Sigmoid colon (tissue), 7 donors: ENCODE data around the gene TMCO2. TPM values are rescaled to one million over a fixed set of nuclear protein-coding genes. Genes with fewer than 3 reads are reported as not detected.

Source experiments
- DNase-seq: peaks from one replicate; pipeline ENCODE4 v3.0.0-alpha.2; 2019
- H3K27ac ChIP-seq, 4 donors: fragments of 200-600 bp; sonication (generic); one replicate each; pipeline ENCODE4 v1.5.1; 2016 to 2019; ENCODE audit warnings: mild to moderate bottlenecking in 1 of 4
- H3K27me3 ChIP-seq, 3 donors: fragments of 200-600 bp; sonication (generic); one replicate each; pipeline ENCODE4 v1.5.1; 2019; ENCODE audit warnings: mild to moderate bottlenecking in 1 of 3
- H3K36me3 ChIP-seq, 4 donors: fragments of 200-600 bp; sonication (generic); one replicate each; pipeline ENCODE4 v1.5.1; 2016 to 2019
- H3K4me1 ChIP-seq, 4 donors: fragments of 200-600 bp; sonication (generic); one replicate each; pipeline ENCODE4 v1.5.1; 2017 to 2019
- H3K4me3 ChIP-seq, 4 donors: fragments of 200-600 bp; sonication (generic); one replicate each; pipeline ENCODE4 v1.5.1; 2017 to 2019; ENCODE audit warnings: mild to moderate bottlenecking in 2 of 4, moderate library complexity in 1 of 4
- H3K9me3 ChIP-seq, 4 donors: fragments of 200-600 bp in 3 of 4; sonication (generic) in 3 of 4; one replicate each; pipeline versions ENCODE4 v1.5.1 to v1.6.1; 2013 to 2019
- CTCF ChIP-seq, 4 experiments: fragments of 450-650 bp in 3 of 4; fragments of 200-600 bp in 1 of 4; IDR thresholded peaks; one replicate each; pipeline ENCODE4 v1.5.1; 2016 to 2019; ENCODE audit warnings: antibody characterized with exemption in 4 of 4, mild to moderate bottlenecking in 3 of 4, moderate library complexity in 2 of 4
- EP300 ChIP-seq, 4 donors: sonication (generic); formaldehyde crosslinking; IDR thresholded peaks; one replicate each; pipeline ENCODE4 v1.6.1; 2017; ENCODE audit warnings: antibody characterized with exemption in 4 of 4
- POLR2A ChIP-seq, 2 donors: fragments of 450-650 bp; IDR thresholded peaks; one replicate each; pipeline ENCODE4 v1.6.1; 2016; ENCODE audit warnings: antibody characterized with exemption in 2 of 2, mild to moderate bottlenecking in 2 of 2, moderate library complexity in 2 of 2
- POLR2AphosphoS5 ChIP-seq, 4 donors: sonication (generic); formaldehyde crosslinking; IDR thresholded peaks; one replicate each; pipeline ENCODE4 v1.6.1; 2017; ENCODE audit warnings: antibody characterized with exemption in 4 of 4
- WGBS, 2 donors: extraction: QIAGEN DNeasy Blood & Tissue Kit; methylation state at CpG; one replicate each; pipeline ENCODE4 v1.1.7; 2013; 5-methylcytosine and 5-hydroxymethylcytosine counted together
- intact Hi-C: fragments of 100-400 bp; cut with DNase I; formaldehyde crosslinking; loops from one replicate; pipeline ENCODE4 v1.15.1; 2023
- polyA plus RNA-seq, 3 donors: library from polyadenylated mRNA; stranded (reverse); fragments of 200-250 nt; gene quantifications; one replicate each; pipeline ENCODE4 v1.2.3, GENCODE V29; 2013
- total RNA-seq, 4 donors: library from RNA; depleted of rRNA; stranded (reverse); fragments of >200 nt; gene quantifications; one replicate each; pipeline ENCODE4 v1.1.0, GENCODE V29; 2016
- donor health status: healthy with polysubstance abuse.
- donor health status: Bipolar disorder and iron deficiency.
- donor health status: healthy.

The TMCO2 gene
- total and polyA plus RNA-seq, 7 donors: not detected

- no peaks in the 10 kb centered on the region for H3K36me3 ChIP-seq
These were observed 675 bp downstream of the TMCO2 start for GRCh38 chr1:40248412-40248811.

DNA sequence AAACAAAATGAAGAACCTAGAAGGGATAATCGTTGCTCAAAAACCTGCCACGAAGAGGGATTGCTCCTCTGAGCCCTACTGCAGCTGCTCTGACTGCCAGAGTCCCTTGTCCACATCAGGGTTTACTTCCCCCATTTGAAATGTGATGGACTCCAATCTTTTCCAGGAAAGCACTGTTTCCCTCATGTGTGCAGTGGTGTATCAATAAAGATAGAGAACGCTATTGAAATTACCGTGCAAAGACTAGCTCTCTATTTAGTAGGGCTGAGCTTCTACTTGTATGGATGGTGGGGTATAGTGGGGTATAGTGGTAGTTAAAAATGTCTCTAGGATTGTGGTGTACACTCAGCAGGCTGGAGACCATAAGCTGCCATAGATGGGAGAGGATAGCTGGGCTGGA is 3.7 kb downstream of the TMCO2 start:
- 71 to 86% methylated on average over 4 of the region's 4 CpGs for WGBS, 2 donors
- Histone ChIP-seq H3K27ac (no peak overlapping the region), H3K4me3 (no peak overlapping the region), H3K9me3 (no peaks in the 10 kb centered on the region), H3K27me3 (no peaks in the 10 kb centered on the region), H3K4me1 (peaks cover 0 to 11% (median 2%) of the 10 kb centered on the region in 4 donors), H3K36me3 (no peaks in the 10 kb centered on the region)
- intact Hi-C loops: no loop called here
- DNase-seq: no peak
- TF ChIP-seq POLR2AphosphoS5 (IDR thresholded peaks at IDR 0.05) (no peak), CTCF (IDR thresholded peaks at IDR 0.05) (no peak), POLR2A (IDR thresholded peaks at IDR 0.05) (no peak), EP300 (IDR thresholded peaks at IDR 0.05) (no peak)

More at GRCh38 chr1:40248412-40248811, 675 bp downstream of the TMCO2 start:
- H3K4me3 ChIP-seq: no peak overlapping the region
- H3K27ac ChIP-seq: no peak overlapping the region
- H3K27me3 ChIP-seq: no peaks in the 10 kb centered on the region
- DNase-seq: no peak
- H3K9me3 ChIP-seq: no peaks in the 10 kb centered on the region
- intact Hi-C loops: no loop called here
- no peaks in the 10 kb centered on the region for H3K4me1 ChIP-seq
- TF ChIP-seq POLR2A (IDR thresholded peaks at IDR 0.05) (no peak), EP300 (IDR thresholded peaks at IDR 0.05) (no peak), POLR2AphosphoS5 (IDR thresholded peaks at IDR 0.05) (no peak), CTCF (IDR thresholded peaks at IDR 0.05) (no peak)

DNA sequence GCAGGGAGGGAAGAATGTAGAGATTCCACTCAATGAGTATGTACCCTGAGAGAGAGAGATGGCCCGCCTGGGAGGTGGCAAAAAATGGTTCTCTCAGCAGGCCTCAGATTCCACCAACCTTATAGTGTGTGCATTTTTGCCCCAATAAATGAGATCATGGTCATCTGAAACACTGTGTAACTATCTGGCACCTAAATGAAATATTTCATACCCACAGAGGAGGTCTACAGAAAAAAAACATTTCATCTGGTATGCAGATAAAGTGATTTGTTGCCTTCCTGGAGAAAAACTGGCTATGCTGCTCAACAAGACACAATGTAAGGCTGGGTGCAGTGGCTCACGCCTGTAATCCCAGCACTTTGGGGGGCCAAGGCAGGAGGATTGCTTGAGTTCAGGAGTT is 4.9 kb downstream of the TMCO2 start:
- intact Hi-C loops: no loop called here
- 70 to 94% methylated on average over 2 of the region's 2 CpGs for WGBS, 2 donors

GRCh38 chr1:40255231-40255630 is 7.5 kb downstream of the TMCO2 start:
- Histone ChIP-seq H3K4me3 (no peak overlapping the region), H3K36me3 (peaks cover 0 to 1% (median 0%) of the 10 kb centered on the region in 4 donors), H3K9me3 (no peaks in the 10 kb centered on the region), H3K27ac (no peak overlapping the region), H3K4me1 (peaks cover 0 to 32% (median 21%) of the 10 kb centered on the region in 4 donors), H3K27me3 (no peaks in the 10 kb centered on the region)
- intact Hi-C loops: loop anchor here (5.0 kb wide), 2 partner anchors 62 to 213 kb away; partner anchors contain the start of genes CAP1 and COL9A2
- TF ChIP-seq CTCF (IDR thresholded peaks at IDR 0.05) (no peak), POLR2A (IDR thresholded peaks at IDR 0.05) (no peak), POLR2AphosphoS5 (IDR thresholded peaks at IDR 0.05) (no peak), EP300 (IDR thresholded peaks at IDR 0.05) (no peak)
- DNase-seq: no peak

More for the DNA sequence above, 4.9 kb downstream of the TMCO2 start:
- H3K27ac ChIP-seq: no peak overlapping the region
- H3K4me1 ChIP-seq: peaks cover 0 to 16% (median 4%) of the 10 kb centered on the region in 4 donors
- no peak overlapping the region for H3K4me3 ChIP-seq
- no peaks in the 10 kb centered on the region for H3K36me3 ChIP-seq
- TF ChIP-seq EP300 (IDR thresholded peaks at IDR 0.05) (no peak), POLR2AphosphoS5 (IDR thresholded peaks at IDR 0.05) (no peak), POLR2A (IDR thresholded peaks at IDR 0.05) (no peak), CTCF (IDR thresholded peaks at IDR 0.05) (no peak)
- no peaks in the 10 kb centered on the region for H3K9me3 ChIP-seq
- no peaks in the 10 kb centered on the region for H3K27me3 ChIP-seq
- no peak for DNase-seq
